Activated B cell treated with CpG ODN at 0.5 μM for 24 hours (primary cell): ENCODE measurements around the gene SLC8A3. TPM values are rescaled to one million over a fixed set of nuclear protein-coding genes. Genes with fewer than 3 reads are reported as not detected.

ENCODE experiments used
- ATAC-seq: fragments of 200-7000 bp; cut with Tn5 transposase; one replicate; pipeline ENCODE4 v1.10.0; 2021; ENCODE audit warnings: low read depth, mild to moderate bottlenecking, moderate library complexity
- CTCF ChIA-PET: fragments of 350-600 bp; sonication (Branson Sonifier 250); formaldehyde crosslinking; loops from one replicate; lab custom pipeline; 2021; ENCODE audit warnings: antibody characterized with exemption; lab: Charles Lee
- POLR2A ChIA-PET: fragments of 350-600 bp; sonication (Branson Sonifier 250); formaldehyde crosslinking; loops from one replicate; lab custom pipeline; 2021; ENCODE audit warnings: antibody characterized with exemption; lab: Charles Lee
- DNase-seq: peaks from one replicate; pipeline ENCODE4 v3.0.0; 2022
- H3K27ac Mint-ChIP-seq: one replicate; pipeline ENCODE4 v1.8.0; 2020; ENCODE audit warnings: mixed read lengths
- H3K27me3 Mint-ChIP-seq: one replicate; pipeline ENCODE4 v1.8.0; 2021; ENCODE audit warnings: mixed read lengths
- H3K36me3 Mint-ChIP-seq: one replicate; pipeline ENCODE4 v1.8.0; 2021; ENCODE audit warnings: low read depth, mixed read lengths
- H3K4me1 Mint-ChIP-seq: one replicate; pipeline ENCODE4 v1.8.0; 2021; ENCODE audit warnings: mixed read lengths
- H3K4me3 Mint-ChIP-seq: one replicate; pipeline ENCODE4 v1.8.0; 2020; ENCODE audit warnings: mild to moderate bottlenecking, mixed read lengths
- H3K9me3 Mint-ChIP-seq: one replicate; pipeline ENCODE4 v1.8.0; 2020; ENCODE audit warnings: mixed read lengths
- intact Hi-C: fragments of 100-400 bp; cut with micrococcal nuclease; formaldehyde crosslinking; loops from one replicate; pipeline ENCODE4 v1.15.1; 2024
- total RNA-seq: library from RNA; stranded (reverse); gene quantifications from 2 replicates; pipeline ENCODE4 v1.2.3, GENCODE V29; 2022
- TF ChIP-seq, protein P1 (sequence below): fragments of 200-600 bp; IDR thresholded peaks from one replicate; pipeline ENCODE4 v1.8.0; 2022; ENCODE audit warnings: antibody characterized with exemption, mild to moderate bottlenecking

SLC8A3 gene
- total RNA-seq, 1 donor from 2014 or later = 0.13 TPM

DNA sequence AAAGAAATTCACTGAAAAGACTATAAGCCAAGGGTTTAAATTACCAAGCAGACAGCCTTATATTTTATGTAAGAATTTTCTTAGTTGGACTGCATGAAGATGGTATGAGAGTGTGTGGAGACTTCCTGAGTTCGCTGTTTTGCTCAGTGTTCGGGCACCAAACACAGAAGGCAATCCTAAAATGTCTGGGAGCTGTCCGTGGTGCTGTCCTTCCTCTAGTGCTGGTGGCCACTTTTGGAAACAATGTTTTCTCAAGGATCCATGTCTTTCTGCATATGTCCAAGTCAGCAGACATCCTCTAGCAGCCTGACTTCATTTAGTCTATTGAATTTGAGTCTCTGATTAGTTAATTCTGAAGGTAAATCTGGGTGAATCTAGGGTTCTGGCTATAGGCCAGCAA, 135.8 kb downstream of the SLC8A3 start:
- Mint-ChIP-seq H3K9me3 (no peaks in the 10 kb centered on the region), H3K4me1 (no peaks in the 10 kb centered on the region), H3K27me3 (peaks cover 8% of the 10 kb centered on the region), H3K36me3 (no peaks in the 10 kb centered on the region), H3K4me3 (no peak overlapping the region), H3K27ac (no peak overlapping the region)
- intact Hi-C loops = no loop called here
- ChIA-PET POLR2A (no interaction called here), CTCF (no interaction called here)
- ATAC-seq (no peak), DNase-seq (no peak)
- TF ChIP-seq, protein P1, sequence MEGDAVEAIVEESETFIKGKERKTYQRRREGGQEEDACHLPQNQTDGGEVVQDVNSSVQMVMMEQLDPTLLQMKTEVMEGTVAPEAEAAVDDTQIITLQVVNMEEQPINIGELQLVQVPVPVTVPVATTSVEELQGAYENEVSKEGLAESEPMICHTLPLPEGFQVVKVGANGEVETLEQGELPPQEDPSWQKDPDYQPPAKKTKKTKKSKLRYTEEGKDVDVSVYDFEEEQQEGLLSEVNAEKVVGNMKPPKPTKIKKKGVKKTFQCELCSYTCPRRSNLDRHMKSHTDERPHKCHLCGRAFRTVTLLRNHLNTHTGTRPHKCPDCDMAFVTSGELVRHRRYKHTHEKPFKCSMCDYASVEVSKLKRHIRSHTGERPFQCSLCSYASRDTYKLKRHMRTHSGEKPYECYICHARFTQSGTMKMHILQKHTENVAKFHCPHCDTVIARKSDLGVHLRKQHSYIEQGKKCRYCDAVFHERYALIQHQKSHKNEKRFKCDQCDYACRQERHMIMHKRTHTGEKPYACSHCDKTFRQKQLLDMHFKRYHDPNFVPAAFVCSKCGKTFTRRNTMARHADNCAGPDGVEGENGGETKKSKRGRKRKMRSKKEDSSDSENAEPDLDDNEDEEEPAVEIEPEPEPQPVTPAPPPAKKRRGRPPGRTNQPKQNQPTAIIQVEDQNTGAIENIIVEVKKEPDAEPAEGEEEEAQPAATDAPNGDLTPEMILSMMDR = no peak

DNA sequence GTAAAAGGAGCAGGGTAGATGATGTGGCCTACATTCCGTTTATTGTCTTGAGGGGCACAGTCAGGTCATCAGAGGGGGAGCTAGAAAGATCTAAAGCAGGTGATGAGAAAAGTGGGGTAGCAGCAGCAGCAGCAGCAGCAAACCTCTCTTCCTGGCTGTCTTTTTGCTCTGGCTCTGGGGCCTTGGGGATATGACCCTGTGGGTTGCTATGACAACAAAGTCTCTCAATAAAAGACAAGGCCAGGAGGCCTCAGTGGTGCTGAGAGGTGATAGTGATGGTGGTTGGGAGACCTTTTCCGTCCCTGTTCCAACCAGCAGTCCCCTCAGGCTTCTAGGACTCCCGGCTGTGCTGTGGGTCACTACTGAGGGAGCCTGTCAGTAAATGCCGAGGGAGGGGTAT, 138.6 kb downstream of the SLC8A3 start:
- intact Hi-C loops = no loop called here

DNA sequence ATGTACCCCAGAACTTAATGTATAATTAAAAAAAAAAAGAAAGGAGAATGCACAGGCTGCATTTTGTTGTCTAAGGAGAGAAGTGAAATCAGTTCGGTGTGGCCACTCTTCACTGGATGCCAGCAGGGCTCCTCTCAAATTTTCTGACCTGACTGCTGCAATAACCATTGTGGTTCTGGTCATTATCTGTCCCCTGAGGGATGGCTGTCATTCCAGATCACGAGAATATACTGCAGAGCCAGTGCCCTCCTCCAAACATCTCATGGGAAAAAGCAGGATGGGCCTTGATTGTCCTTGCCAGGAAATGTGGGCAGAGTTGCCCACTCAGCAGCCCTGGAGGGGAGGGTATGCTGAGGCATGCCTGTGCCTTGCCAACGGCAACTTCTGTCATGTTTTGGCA, 139.1 kb downstream of the SLC8A3 start:
- TF ChIP-seq, protein P1 = no peak
- intact Hi-C loops = no loop called here
- Mint-ChIP-seq H3K4me3 (no peak overlapping the region), H3K4me1 (no peaks in the 10 kb centered on the region), H3K27me3 (peaks cover 3% of the 10 kb centered on the region), H3K36me3 (no peaks in the 10 kb centered on the region), H3K27ac (no peak overlapping the region), H3K9me3 (no peaks in the 10 kb centered on the region)
- CTCF ChIA-PET = no interaction called here
- DNase-seq = no peak
- no peak for ATAC-seq
- POLR2A ChIA-PET = no interaction called here

More for the DNA sequence above, 138.6 kb downstream of the SLC8A3 start:
- ATAC-seq (no peak), DNase-seq (no peak)
- TF ChIP-seq, protein P1 = no peak
- CTCF ChIA-PET = no interaction called here
- Mint-ChIP-seq H3K36me3 (no peaks in the 10 kb centered on the region), H3K4me1 (no peaks in the 10 kb centered on the region), H3K9me3 (no peaks in the 10 kb centered on the region), H3K4me3 (no peak overlapping the region), H3K27me3 (peaks cover 3% of the 10 kb centered on the region), H3K27ac (no peak overlapping the region)
- POLR2A ChIA-PET = no interaction called here

DNA sequence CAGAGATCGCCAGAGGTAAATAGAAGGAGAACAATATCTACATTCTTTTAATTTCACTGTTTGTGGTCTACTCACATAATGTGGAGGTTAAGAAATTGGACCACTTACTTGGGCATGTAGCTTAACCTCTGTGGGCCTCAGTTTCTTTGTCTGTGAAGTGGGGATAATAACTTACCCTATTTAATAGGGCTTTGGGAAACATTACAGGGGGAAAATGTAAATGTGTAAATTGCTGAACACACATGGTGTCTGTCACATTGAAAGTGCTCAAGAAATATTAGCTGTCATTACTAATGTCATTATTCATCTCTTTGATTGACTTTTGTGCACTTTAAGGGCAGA, 140.5 kb downstream of the SLC8A3 start:
- intact Hi-C loops = no loop called here
- H3K36me3 Mint-ChIP-seq = no peaks in the 10 kb centered on the region
- ChIA-PET CTCF (no interaction called here), POLR2A (no interaction called here)
- ATAC-seq = no peak
- H3K4me1 Mint-ChIP-seq = no peaks in the 10 kb centered on the region
- no peak overlapping the region for H3K4me3 Mint-ChIP-seq
- H3K27ac Mint-ChIP-seq = no peak overlapping the region
- no peaks in the 10 kb centered on the region for H3K9me3 Mint-ChIP-seq
- no peak for DNase-seq
- TF ChIP-seq, protein P1 = no peak
- peaks cover 4% of the 10 kb centered on the region for H3K27me3 Mint-ChIP-seq

DNA sequence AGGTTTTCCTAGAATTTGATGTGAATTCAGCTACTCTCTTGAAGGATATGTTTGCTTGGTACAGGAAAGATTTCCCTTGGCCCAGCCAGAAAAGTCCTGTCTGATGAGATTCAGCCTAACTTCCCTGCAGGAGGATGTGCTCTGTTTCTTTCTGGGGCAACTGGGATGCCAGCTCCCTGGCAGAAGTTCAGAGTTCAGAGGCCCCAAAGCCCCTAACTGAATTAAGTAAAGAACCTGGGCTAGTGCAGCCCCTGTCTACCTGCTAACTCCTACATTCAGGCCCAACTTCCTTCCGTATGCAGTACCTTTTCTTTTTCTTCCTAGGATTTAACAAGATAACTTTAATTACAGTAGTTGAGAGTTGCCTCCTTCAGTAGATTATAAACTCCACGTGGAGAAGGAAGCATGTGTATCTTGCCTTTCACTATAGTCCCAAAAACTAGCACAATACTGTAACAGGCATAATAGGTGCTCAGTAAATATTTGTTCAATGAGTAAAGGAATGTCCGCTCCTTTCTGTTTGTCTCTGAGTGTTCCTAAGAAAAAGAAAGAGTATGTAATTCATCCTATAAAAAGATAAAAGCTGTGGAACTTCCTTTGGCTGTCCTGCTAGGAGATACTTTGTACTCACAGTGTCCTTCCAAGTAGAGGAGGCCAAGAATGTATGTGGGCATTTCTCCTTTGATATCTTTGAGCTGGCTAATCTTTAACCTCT, 141.0 kb downstream of the SLC8A3 start:
- ChIA-PET CTCF (interaction anchor here (1.6 kb wide), 1 partner anchor 229 kb away, joined by 3 read pairs; no protein-coding TSS in a partner anchor), POLR2A (no interaction called here)
- intact Hi-C loops = no loop called here
- Mint-ChIP-seq H3K27ac (no peak overlapping the region), H3K4me1 (no peaks in the 10 kb centered on the region), H3K36me3 (no peaks in the 10 kb centered on the region), H3K9me3 (no peaks in the 10 kb centered on the region), H3K4me3 (no peak overlapping the region), H3K27me3 (peaks cover 7% of the 10 kb centered on the region)
- ATAC-seq (no peak), DNase-seq (no peak)
- TF ChIP-seq, protein P1 = no peak
